Neutrophil (primary cell): ENCODE data around the gene FYN.

Source experiments
- H3K27ac ChIP-seq: fragments of 200-600 bp; sonication (generic); 2 replicates; pipeline ENCODE4 v1.5.1; 2016; ENCODE audit warnings: mild to moderate bottlenecking, moderate library complexity
- H3K27me3 ChIP-seq: fragments of 200-600 bp; sonication (generic); 2 replicates; pipeline ENCODE4 v1.6.0; 2016; ENCODE audit warnings: mild to moderate bottlenecking
- H3K36me3 ChIP-seq: fragments of 200-600 bp; sonication (generic); 2 replicates; pipeline ENCODE4 v1.5.1; 2017
- H3K4me1 ChIP-seq, 2 experiments: fragments of 200-600 bp in 1 of 2; sonication (generic) in 1 of 2; 1 replicate in 1 of 2; 2 replicates in 1 of 2; pipeline versions ENCODE4 v1.5.1 to v1.6.1; 2013 to 2016; ENCODE audit warnings: low read depth in 1 of 2, low read length in 1 of 2, mild to moderate bottlenecking in 1 of 2, moderate library complexity in 1 of 2; ENCODE audit not compliant: control insufficient read depth in 1 of 2, insufficient read depth in 1 of 2
- H3K4me3 ChIP-seq, 2 experiments: fragments of 200-600 bp in 1 of 2; sonication (generic) in 1 of 2; 1 replicate in 1 of 2; 2 replicates in 1 of 2; pipeline ENCODE4 v1.5.1; 2013 to 2016; ENCODE audit warnings: low read depth in 1 of 2, low read length in 1 of 2, mild to moderate bottlenecking in 1 of 2, moderate library complexity in 1 of 2
- H3K9me3 ChIP-seq: fragments of 200-600 bp; sonication (generic); 2 replicates; pipeline ENCODE4 v1.5.1; 2016
- CTCF ChIP-seq: fragments of 200-600 bp; sonication (generic); IDR thresholded peaks from 2 replicates; pipeline ENCODE4 v1.5.1; 2016; ENCODE audit warnings: antibody characterized with exemption

FYN gene

GRCh38 chr6:111741177-111741952 lies 131.9 kb downstream of the FYN start:
- Histone ChIP-seq H3K27me3 (no peaks in the 10 kb centered on the region), H3K27ac (no peak overlapping the region), H3K4me1 (no peaks in the 10 kb centered on the region), H3K9me3 (no peaks in the 10 kb centered on the region), H3K4me3 (no peak overlapping the region), H3K36me3 (no peaks in the 10 kb centered on the region)
- TF ChIP-seq CTCF, result no peak

GRCh38 chr6:111740506-111740905 lies 132.7 kb downstream of the FYN start:
- Histone ChIP-seq H3K27ac (no peak overlapping the region), H3K36me3 (no peaks in the 10 kb centered on the region)

GRCh38 chr6:111739257-111739696 lies 134.0 kb downstream of the FYN start:
- H3K36me3 ChIP-seq, result no peaks in the 10 kb centered on the region
- no peak overlapping the region for H3K4me3 ChIP-seq
- no peak for TF ChIP-seq CTCF
- H3K27ac ChIP-seq, result no peak overlapping the region
- H3K27me3 ChIP-seq, result no peaks in the 10 kb centered on the region
- no peaks in the 10 kb centered on the region for H3K4me1 ChIP-seq
- H3K9me3 ChIP-seq, result no peaks in the 10 kb centered on the region

More at GRCh38 chr6:111740506-111740905, 132.7 kb downstream of the FYN start:
- Histone ChIP-seq H3K9me3 (no peaks in the 10 kb centered on the region), H3K4me3 (no peak overlapping the region), H3K4me1 (no peaks in the 10 kb centered on the region), H3K27me3 (no peaks in the 10 kb centered on the region)
- no peak for TF ChIP-seq CTCF

- Histone ChIP-seq H3K4me3 (no peak overlapping the region), H3K4me1 (no peaks in the 10 kb centered on the region)
Observed at GRCh38 chr6:111738631-111739030, 134.6 kb downstream of the FYN start.

GRCh38 chr6:111738156-111738555 lies 135.1 kb downstream of the FYN start:
- H3K9me3 ChIP-seq, result no peaks in the 10 kb centered on the region
- H3K36me3 ChIP-seq, result no peaks in the 10 kb centered on the region
- no peak overlapping the region for H3K4me3 ChIP-seq
- TF ChIP-seq CTCF, result no peak
- H3K27me3 ChIP-seq, result no peaks in the 10 kb centered on the region
- H3K4me1 ChIP-seq, result no peaks in the 10 kb centered on the region
- H3K27ac ChIP-seq, result no peak overlapping the region

More at GRCh38 chr6:111738631-111739030, 134.6 kb downstream of the FYN start:
- TF ChIP-seq CTCF, result no peak
- Histone ChIP-seq H3K27me3 (no peaks in the 10 kb centered on the region), H3K27ac (no peak overlapping the region), H3K36me3 (no peaks in the 10 kb centered on the region), H3K9me3 (no peaks in the 10 kb centered on the region)
